GM19372 (cell line): Measurements from ENCODE around the gene PRAMEF2.
"Not testable (repeated sequence)": the region's sequence is repeated elsewhere in the genome, so short reads cannot be mapped to it uniquely, and the experiment has no call there.

Source experiments
- ATAC-seq: cut with Tn5 transposase; IDR thresholded peaks from one replicate; pipeline ENCODE4 v1.9.1; 2021; ENCODE audit warnings: mild to moderate bottlenecking, low read depth, moderate library complexity; ENCODE audit not compliant: unreplicated experiment

Gene PRAMEF2

GRCh38 chr1:12856786-12857185 lies at the start of gene PRAMEF2:
PRAMEF2 (plus strand) TSS chr1:12857086; CDS start chr1:12859010, 1,924 bp downstream.
- not testable (repeated sequence) for ATAC-seq

GRCh38 chr1:12809933-12810332 lies 47.0 kb upstream of the PRAMEF2 start:
- ATAC-seq = no peak

- no peak for ATAC-seq
These were observed 46.0 kb upstream of the PRAMEF2 start for GRCh38 chr1:12810691-12811408.

- no peak for ATAC-seq
These were observed 45.5 kb upstream of the PRAMEF2 start for GRCh38 chr1:12811409-12811784.

- ATAC-seq = not testable (repeated sequence)
These were observed 37.8 kb upstream of the PRAMEF2 start for GRCh38 chr1:12819061-12819460.

- ATAC-seq = not testable (repeated sequence)
These were observed 25.6 kb upstream of the PRAMEF2 start, which contains the start of gene PRAMEF11 for GRCh38 chr1:12831310-12831709. PRAMEF11 (minus strand) TSS chr1:12831410; CDS start chr1:12828789, 2,621 bp downstream.

GRCh38 chr1:12833251-12833650 lies 23.6 kb upstream of the PRAMEF2 start:
- not testable (repeated sequence) for ATAC-seq

GRCh38 chr1:12848620-12849019 lies 8.3 kb upstream of the PRAMEF2 start, which contains the start of gene HNRNPCL1:
HNRNPCL1 (minus strand) TSS chr1:12848720; CDS start chr1:12848289, 431 bp downstream.
- ATAC-seq = not testable (repeated sequence)

GRCh38 chr1:12851779-12852178 lies 5.1 kb upstream of the PRAMEF2 start:
- no peak for ATAC-seq

GRCh38 chr1:12863131-12863880 lies 6.4 kb downstream of the PRAMEF2 start:
- ATAC-seq = not testable (repeated sequence)

- ATAC-seq = not testable (repeated sequence)
These were observed 21.6 kb downstream of the PRAMEF2 start for GRCh38 chr1:12878453-12878852.

GRCh38 chr1:12886101-12886500 lies 29.2 kb downstream of the PRAMEF2 start, which contains the start of gene PRAMEF4:
PRAMEF4 (minus strand) TSS chr1:12886201; CDS start chr1:12883394, 2,807 bp downstream.
- ATAC-seq = not testable (repeated sequence)

- ATAC-seq = not testable (repeated sequence)
These were observed 41.3 kb downstream of the PRAMEF2 start, which contains the start of gene PRAMEF10 for GRCh38 chr1:12898170-12898569. PRAMEF10 (minus strand) TSS chr1:12898270; CDS start chr1:12895847, 2,423 bp downstream.

GRCh38 chr1:12899186-12899585 lies 42.3 kb downstream of the PRAMEF2 start:
- ATAC-seq = not testable (repeated sequence)

- not testable (repeated sequence) for ATAC-seq
These were observed 47.1 kb downstream of the PRAMEF2 start for GRCh38 chr1:12903793-12904572.
